NCI-H187 treated with DMSO at 0.1 percent for 48 hours (cell line): Measurements from ENCODE around the gene MARK2.
"Not testable (repeated sequence)": the region's sequence is repeated elsewhere in the genome, so short reads cannot be mapped to it uniquely, and the experiment has no call there.

Experiments used
- DNase-seq: peaks from one replicate; lab custom pipeline; 2025; lab: John Stamatoyannopoulos, UW

The MARK2 gene

DNA sequence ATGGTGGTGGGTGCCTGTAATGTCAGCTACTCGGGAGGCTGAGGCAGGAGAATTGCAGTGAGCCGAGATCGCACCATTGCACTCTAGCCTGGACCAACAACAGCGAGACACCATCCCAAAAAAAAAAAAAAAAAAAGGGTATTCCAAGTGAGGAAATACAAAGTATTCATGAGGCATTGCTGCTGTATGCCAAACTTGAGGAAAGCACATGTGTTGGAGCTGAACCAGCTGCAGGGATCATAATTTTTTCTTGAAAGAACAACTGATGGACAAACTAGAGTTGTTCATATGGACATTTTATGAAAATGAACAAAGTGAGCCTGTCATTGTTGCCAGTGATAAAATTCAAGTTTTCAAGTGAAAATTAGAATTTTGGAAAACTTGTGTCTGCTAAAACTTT lies 15.8 kb downstream of the MARK2 start:
- DNase-seq: no peak

DNA sequence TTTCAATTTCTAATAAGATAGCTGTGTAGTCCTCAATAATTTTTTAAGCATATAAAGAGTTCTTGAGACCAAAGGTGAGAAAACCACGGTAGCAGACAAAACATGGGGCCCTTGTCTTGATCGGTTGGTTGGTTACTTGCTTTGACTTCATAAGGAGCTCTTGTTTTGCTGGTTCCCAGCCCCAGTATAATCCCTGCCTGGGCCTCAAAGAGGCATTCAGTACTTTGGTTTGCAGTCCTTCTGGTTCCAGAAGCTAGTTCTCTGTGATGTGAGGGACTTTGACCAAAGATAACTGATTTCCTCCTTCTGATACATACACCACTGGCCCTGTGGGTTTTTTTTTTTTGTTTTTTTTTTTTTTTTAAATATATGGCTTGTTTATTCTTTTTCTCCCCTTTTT lies 17.1 kb downstream of the MARK2 start:
- no peak for DNase-seq

DNA sequence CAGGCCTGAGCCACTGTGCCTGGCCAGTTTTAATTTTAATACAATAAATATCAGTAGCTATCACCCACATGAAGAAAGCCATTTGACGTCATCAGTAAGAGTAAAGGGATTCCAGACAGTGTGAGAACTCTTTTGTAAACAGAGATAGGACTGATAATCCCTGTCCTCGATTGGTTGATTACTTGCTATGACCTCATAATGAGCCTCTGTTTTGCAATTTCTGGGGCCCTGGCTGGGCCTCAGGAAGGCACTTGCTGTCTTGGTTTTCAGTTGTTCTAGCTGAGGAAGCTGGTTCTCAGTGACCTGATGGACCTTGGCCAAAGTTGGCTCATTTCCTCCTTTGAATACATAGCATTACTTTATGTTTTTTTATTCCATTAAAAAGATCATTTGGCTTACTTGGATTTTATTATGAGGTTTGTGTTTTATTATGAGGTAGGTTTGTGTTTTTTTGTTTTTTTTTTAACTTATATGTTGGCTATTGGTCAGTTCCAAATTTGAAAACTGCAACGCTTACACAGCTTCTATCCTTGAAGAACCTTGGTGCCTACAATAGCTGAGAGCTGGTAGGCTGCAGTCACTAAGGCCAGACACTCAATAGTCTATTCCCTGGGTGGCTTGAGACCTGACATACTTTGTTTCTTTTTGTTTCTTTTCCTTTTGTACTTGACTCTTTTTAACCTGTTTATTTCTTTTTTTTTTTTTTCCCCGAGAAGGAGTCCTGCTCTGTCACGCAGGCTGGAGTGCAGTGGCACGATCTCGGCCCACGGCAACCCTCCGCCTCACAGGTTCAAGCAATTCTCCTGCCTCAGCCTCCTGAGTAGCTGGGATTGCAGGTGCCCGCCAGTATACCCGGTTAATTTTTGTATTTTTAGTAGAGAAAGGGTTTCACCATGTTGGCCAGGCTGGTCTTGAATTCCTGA lies 20.0 kb downstream of the MARK2 start:
- no peak for DNase-seq

DNA sequence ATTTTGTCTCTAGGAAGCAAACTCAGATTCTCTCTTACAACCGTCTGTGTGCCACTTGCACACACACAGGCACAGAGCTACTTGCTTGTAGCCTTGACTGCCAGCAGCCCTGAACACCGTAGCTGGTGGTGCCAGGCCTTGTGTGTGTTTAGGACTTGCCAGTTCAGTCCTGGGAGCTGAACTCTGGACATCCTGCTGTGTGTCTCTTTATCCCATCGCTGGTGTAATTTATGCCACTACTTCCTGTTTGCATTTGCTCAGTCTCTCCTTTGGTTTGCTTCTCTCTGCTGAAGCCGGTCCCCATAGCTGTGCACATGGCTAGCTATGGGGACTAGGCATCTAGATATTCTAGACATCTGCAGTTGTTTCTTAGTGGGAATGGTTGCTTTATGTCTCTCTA lies 24.0 kb downstream of the MARK2 start:
- no peak for DNase-seq

DNA sequence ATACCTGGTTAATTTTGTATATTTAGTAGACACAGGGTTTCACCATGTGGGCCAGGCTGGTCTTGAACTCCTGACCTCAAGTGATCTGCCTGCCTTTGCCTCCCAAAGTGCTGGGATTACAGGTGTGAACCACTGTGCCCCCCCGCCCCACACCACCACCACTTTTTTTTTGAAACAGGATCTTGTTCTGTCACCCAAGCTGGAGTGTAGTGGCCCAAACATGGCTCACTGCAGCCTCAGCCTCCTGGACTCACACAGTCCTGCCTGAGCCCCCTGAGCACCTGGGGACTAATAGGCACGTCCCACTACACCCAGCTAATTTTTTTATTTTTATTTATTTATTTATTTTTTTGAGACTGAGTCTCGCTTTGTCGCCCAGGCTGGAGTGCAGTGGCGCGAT lies 24.7 kb downstream of the MARK2 start:
- DNase-seq: not testable (repeated sequence)

DNA sequence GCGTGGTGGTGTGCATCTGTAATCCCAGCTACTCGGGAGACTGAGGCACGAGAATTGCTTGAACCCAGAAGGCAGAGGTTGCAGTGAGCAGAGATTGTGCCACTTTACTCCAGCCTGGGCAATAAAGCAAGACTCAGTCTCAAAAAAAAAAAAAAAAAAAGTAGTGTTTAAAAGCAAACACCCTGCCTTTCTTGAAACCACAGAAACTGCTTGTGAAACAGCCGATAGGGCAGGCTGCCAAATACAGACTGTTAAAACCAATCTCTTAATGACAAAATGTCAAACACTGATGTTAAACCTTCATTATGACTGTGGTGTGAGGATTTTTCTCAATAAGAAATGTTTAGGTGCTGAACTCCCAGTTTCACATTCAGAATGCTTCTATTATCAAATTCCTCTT lies 27.3 kb downstream of the MARK2 start:
- DNase-seq: no peak

DNA sequence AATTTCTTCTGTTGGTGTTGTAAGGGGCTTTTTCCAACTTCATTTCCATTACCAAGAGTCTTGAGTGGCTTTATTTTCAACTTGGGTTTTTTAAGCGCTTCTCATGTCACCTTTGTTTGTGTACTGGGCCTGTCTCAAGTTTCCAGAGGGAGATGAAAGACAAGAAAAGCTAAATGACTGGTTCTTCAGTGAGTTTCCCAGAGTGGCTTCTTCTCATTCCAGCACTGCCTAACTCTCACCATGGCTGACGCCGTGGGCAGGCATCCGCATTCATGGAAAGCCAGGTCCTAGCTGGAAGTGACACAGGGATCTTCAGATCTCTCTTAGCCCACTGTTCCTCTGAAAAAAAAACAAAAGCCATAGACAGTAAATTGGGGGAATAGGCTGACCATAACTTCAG lies 28.6 kb downstream of the MARK2 start:
- DNase-seq: no peak

DNA sequence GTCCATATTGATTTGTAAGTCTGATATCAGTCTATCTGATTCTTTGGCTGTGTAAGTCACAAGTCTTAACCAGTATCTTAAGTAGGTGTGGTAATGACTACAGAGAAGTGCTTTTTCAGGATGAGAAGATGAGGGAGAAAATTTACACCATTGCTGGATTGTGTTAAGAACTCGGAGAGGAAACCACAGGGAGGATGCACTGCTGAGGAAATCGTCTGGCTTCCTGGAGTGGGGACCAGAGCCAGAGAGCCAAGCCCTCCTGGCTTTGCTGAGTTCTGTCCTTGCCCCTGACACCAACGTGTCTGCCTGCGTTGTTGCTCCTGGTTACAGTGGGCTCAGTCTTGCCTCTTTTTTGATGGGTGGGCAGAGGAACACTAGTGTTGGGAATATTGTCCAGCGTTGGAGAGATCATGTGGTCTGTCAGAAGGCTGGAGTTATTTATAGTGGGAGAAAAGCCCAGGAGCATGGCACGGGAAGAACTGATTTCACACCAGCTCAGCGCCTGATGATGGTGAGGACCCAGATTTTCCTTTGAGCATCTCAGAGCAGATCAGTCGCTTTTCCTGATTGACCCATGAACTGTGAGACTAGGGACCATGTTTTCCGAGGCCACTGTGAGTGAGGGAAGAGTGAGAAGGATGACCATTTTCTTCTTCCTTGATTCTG lies 29.6 kb downstream of the MARK2 start:
- no peak for DNase-seq

DNA sequence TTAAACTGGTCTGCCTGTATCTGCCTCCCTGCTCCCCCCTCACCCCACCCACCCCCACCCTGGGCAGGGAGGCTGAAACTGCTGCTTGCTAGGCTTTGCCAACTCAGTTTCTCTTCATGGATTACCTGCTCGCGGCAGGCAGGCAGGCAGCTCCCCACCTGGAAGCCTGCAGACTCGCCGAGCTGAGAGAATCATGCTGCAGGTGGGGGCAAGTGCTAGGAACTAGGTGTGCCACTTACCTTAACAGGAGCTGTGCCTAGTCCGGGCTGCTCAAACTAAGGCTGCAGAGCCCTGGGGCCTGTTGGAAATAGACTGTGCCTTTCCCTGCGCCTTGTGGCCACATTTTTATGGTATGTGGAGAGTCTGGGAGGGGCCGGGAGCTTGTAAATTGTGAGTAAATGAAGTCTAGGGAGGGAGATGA lies 30.3 kb downstream of the MARK2 start:
- no peak for DNase-seq

DNA sequence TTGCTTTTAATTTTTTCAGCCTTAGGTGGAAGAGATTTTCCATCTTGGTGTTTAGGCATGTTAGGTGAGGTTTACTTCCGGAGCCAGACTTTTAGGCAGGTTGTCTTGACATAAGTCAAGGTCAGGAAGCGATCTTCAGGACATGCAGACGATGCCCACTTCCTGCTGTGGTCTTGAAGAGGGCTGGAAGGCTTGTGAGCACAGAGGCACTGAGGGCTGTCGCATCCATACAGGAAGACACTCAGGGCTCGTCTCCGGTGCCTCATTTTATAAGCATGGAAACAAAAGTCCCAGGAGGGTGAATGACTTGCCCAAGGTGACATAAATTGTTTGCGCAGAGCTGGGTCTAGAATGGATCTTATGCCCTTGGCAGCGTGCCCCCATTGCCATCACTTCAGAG lies 30.8 kb downstream of the MARK2 start:
- no peak for DNase-seq

DNA sequence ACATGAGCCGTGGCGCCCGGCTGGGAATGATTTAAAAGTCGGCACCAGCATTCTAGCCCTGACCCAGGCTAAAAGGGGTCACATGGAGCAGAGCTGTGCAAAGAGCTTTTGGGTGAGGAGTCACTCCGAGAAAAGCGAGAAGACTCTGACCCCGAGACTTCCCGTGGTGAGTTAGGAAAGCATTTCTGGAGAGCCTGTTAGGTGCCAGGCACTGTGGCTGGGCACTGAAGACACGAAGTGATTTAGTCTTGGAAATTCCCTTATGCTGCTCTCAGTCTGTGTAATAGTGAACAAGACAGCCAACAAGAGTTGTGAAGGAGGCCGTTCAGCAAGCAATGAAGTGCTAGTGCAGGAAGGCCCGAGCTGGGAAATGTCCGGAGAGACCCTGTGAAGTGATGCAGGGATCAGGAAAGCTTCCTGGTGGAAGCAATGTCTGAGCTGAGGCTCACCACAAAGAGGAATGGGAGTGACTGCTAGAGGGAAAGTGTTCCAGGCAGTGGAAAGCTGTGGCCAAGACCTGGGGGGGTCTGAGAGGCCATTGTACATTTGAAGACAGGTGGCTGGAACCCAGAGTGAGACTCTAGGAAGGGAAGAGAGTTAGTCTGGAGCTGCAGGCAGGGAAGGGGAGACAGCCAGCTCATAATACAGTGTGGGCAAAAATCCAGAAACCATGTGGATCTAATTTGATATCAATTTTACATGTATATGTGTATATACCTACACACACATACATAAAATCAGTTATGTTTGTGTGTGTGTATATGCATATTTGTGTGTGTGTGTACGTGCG lies 31.6 kb downstream of the MARK2 start:
- DNase-seq: no peak

DNA sequence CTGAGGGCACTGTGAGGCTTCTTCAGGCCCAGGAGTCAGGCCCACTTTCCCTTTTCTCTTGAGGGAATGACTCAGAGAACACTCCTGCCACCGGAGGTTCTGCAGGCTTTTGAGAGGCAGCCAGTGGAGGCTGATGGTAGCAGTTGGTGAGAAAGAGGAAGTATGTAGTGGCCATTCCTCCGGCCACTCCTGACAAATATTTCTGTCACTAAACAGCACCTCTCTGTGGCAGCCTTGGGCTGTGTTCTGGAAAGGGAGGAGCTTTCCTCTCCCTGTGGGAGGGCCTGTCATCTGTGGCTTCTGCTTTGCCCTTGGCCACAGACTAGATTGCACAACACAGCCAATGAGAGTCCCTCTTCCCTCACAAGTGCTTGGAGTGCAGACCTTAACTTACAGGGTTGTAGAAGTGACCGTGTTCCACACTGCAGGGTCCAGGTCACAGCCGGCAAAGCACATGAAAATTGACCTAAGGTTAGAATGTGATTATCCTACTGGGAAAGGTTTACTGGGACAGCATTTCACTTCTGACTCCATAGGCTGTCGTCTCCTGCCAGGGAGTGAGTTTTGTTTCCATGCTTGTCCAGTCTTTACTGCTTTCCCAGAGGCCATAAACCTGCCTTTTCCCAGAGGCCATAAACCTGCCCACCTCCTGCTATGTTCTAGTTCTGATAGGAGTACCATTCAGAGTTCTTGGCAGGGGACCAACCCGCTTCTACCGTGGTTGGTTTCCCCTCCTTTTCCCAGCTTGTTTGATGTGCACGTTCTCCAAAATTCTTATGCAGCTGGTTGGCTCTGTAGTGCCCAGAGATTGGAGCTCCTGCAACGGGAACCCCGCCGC lies 33.3 kb downstream of the MARK2 start:
- no peak for DNase-seq

DNA sequence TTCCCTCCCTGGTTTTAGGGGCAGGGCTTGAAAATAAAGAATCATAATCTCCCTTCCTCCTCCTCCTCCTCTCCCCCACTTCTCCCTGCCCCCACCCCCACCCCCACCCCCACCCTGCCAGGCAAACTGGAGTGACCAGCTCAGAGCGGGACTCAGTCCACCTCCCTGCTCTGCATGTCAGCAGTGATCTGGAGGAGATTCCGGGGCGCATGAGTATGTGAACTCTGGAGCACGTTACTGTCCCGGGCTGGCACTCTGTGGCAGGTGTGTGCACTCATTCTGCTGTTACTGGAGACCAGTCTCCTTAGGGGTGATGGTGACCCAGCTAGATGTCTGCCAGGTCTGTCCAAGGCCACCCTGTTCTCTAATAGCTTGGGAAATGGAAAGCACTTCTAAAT lies 33.9 kb downstream of the MARK2 start:
- DNase-seq: no peak

DNA sequence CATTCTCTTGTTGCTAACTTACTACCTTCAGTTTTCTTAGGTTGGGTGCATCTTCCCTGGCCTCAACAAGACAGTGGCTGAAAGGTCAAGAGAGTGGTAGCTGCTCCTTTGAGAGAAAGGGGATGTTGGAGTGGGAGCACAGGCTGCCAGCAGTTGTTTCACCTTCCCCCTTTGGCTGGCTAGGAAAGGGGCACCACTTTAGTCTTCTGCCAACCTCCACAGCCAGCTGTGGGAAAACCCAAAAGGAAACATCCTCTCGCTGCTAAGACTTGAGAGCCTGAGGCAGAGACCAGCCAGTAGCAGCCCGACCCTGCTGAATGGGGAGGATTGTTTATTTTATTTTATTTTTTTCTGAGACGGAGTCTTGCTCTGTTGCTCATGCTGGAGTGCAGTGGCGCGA lies 34.4 kb downstream of the MARK2 start:
- no peak for DNase-seq

DNA sequence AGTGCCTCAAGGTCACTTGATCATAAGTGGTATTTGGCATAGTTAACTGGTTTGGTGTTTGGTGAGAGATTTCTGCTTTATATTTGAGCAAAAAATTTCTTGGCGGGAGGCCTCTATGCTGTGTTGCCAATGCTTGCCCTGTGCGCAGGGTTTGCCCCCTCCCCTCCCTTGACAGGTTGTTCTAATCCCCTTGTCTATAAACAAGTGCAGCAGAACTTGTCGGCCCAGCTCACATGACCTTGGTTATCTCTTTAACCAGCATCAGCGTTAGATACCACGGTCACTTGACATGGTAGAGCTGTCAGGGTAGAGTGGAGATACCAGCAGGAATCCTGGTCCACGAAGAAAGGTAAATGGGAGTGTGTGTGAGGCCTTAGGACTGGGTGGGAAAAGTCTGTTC lies 35.6 kb downstream of the MARK2 start:
- DNase-seq: no peak

DNA sequence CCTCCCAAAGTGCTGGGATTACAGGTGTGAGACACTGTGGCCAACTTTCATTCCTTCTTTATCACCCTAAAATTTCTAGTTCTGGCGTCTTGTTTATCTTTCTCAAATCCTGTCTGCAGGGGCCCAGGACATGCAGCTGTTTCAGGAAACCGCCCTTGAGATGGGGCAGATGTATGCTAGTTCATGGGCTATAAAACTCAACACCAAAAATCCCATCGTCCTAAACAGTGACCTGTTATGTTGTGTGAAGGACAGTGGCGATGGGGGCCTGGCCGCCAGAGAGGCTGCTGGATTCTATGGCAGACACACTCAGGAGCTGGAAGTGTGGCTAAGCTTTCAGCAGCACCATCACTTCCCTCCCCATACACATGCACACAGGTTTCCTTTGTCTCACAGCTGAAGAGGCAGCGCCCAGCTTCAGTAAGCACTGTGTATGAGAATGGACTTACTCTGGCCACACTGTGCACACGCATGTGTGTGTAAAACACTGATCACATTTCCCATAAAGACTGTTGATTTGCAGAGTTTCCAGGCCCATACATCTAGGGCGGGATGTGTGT lies 36.7 kb downstream of the MARK2 start:
- no peak for DNase-seq

DNA sequence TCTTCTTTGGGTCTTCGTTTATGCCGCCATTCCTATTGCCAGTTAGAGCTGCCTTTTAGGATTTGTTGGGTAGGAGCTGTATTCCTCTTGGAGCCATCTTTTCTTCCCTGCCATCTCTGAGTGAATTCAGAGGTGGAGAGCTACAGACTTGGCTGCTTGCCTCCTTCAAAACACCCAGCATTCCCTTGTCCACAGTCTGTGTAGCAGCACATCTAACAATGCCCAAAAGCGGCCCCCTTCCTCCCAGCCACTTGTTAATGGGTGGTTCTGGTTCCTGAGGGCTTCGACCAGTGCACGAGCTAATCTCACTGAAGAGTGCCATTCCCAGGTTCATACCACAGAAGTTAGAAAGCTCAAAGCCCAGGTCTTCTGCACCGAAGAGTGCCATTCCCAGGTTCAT lies 37.7 kb downstream of the MARK2 start:
- DNase-seq: no peak

DNA sequence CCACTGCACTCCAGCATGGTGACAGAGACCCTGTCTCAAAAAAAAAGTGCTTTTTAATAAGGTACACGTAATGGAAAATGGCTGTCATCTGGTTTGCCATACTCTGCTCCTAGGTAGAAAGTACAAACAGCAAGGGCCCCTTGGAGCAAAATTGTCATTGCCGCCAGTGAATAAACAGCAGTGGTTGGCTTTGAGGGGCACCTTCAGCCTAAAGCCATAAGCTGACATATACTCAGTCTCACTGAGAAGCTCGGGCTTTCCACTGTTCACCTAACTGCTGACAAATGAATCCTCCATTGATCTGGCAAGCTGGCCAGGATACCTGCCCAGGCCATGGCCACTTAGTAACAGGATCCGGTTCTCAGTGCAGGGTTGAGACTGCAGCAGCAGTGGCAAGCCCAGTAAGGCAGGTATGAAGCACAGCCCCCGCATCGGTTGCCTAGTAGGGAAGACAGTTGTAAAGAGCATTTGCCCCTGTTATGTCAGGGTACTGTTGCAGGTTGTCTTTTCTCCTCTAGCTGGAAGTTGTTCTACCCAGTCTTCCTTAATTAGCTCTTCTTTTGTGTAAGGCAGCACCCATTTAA lies 38.8 kb downstream of the MARK2 start:
- DNase-seq: no peak

DNA sequence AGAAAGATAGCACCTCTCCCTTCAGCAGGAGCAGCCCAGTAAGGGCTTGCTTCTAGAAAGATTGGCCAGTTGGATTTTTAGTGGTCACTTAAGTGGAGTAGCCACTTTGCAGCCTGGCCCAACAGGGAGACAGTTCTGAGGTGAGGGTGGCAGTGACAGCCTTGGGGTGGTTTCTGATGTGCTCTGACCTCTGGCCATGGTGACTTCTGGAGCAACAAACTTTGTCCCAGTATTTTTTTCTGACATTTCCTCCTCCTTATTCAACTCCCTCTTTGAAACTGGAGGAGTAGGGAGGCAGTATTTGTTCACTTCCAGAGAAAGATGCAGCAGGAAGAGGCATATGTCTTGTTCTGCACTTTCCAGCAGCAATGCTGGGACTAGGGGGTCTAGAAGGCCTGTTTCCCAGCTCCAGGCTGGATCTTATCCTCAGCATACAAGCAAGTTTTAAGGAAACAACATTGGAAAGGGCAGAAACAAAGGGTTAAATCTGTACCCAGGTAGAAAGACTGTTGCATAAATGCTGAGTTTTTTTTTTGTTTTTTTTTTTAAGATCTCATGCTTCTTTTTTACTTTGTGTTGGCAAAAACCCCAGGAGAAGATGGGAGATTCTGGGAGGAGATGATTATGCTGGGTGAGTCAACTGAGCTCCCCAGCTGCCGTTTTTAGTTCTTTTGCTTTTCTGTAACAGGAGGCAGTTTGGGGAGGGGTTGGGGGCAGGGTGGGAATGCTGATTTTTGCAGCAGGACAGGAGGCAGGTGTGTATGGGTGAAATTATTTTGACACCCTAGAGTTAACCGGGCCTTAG lies 40.9 kb downstream of the MARK2 start:
- DNase-seq: no peak

DNA sequence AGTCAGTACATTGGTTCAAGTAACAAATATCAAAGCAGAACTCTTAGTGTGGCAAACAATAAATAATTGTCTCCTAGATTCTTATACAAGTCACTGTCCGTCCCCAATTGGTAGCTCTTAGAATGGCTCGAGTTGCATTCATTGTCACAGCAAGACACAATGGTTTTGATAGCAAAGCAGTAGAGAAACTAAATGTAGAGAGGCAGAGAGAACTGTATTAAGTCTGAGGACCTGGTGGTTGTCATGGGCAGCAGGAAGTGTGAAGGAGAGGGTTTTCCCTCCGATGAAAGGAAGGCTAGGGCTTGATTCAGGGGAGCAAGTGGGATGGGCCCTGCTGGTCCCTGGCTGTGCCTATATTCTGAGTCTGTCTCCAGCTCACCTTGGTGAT lies 41.5 kb downstream of the MARK2 start:
- DNase-seq: no peak
